DOHH2 (cell line): Measurements from ENCODE around the gene PLXNA2.

ENCODE experiments used
- H3F3A ChIP-seq: fragments of 200-600 bp; sonication (generic), shearing (Covaris generic); 2 replicates; pipeline ENCODE4 v1.6.0; 2016; ENCODE audit warnings: antibody characterized with exemption, mild to moderate bottlenecking; ENCODE audit not compliant: control insufficient read depth, insufficient read depth
- H3K27ac ChIP-seq: fragments of 200-600 bp; sonication (generic); 2 replicates; pipeline ENCODE4 v1.5.1; 2014; ENCODE audit warnings: low read depth, mild to moderate bottlenecking, low read length, moderate library complexity
- H3K27me3 ChIP-seq: fragments of 200-600 bp; sonication (generic); 2 replicates; pipeline ENCODE4 v1.6.1; 2014; ENCODE audit warnings: mild to moderate bottlenecking, low read length, mixed read lengths; ENCODE audit not compliant: control insufficient read depth
- H3K36me3 ChIP-seq: fragments of 200-600 bp; sonication (generic); 2 replicates; pipeline ENCODE4 v1.6.1; 2014; ENCODE audit warnings: mild to moderate bottlenecking, low read length, moderate library complexity, mixed read lengths; ENCODE audit not compliant: control insufficient read depth
- H3K4me1 ChIP-seq: fragments of 200-600 bp; sonication (generic); 2 replicates; pipeline ENCODE4 v1.6.1; 2014; ENCODE audit warnings: mild to moderate bottlenecking, low read length, mixed read lengths; ENCODE audit not compliant: control insufficient read depth
- H3K4me2 ChIP-seq: fragments of 200-600 bp; sonication (generic); 2 replicates; pipeline ENCODE4 v1.6.0; 2014; ENCODE audit warnings: mild to moderate bottlenecking, low read length, moderate library complexity
- H3K4me3 ChIP-seq: fragments of 200-600 bp; sonication (generic); 2 replicates; pipeline ENCODE4 v1.5.1; 2014; ENCODE audit warnings: mild to moderate bottlenecking, low read length, mixed read lengths
- H3K79me2 ChIP-seq: fragments of 200-600 bp; sonication (generic); 2 replicates; pipeline ENCODE4 v1.6.1; 2014; ENCODE audit warnings: mild to moderate bottlenecking, low read length, mixed read lengths; ENCODE audit not compliant: control insufficient read depth
- H3K9me2 ChIP-seq: fragments of 200-600 bp; sonication (generic); replicated peaks from 2 replicates; pipeline ENCODE4 v1.6.1; 2014; ENCODE audit warnings: mild to moderate bottlenecking, low read length, mixed read lengths; ENCODE audit not compliant: control insufficient read depth
- H3K9me3 ChIP-seq: fragments of 200-600 bp; sonication (generic); 2 replicates; pipeline ENCODE4 v1.6.1; 2014; ENCODE audit warnings: antibody characterized with exemption, low read length, mixed read lengths; ENCODE audit not compliant: control insufficient read depth, insufficient read depth
- H4K20me1 ChIP-seq: fragments of 200-600 bp; sonication (generic); 2 replicates; pipeline ENCODE4 v1.6.0; 2014; ENCODE audit warnings: low read depth, mild to moderate bottlenecking, antibody characterized with exemption, low read length, moderate library complexity; ENCODE audit not compliant: control insufficient read depth, insufficient read depth
- CTCF ChIP-seq: fragments of 200-600 bp; sonication (generic); IDR thresholded peaks from one replicate; pipeline ENCODE4 v1.5.1; 2014; ENCODE audit warnings: antibody characterized with exemption, mild to moderate bottlenecking, low read depth, low read length; ENCODE audit not compliant: poor library complexity, severe bottlenecking
- EZH2phosphoT487 ChIP-seq: fragments of 200-600 bp; sonication (generic); IDR thresholded peaks from 2 replicates; pipeline ENCODE4 v1.6.1; 2017; ENCODE audit warnings: borderline replicate concordance, mild to moderate bottlenecking, antibody characterized with exemption, low read length, moderate library complexity, mixed read lengths

PLXNA2 gene

GRCh38 chr1:208093046-208093445, 151.1 kb downstream of the PLXNA2 start:
- no peaks in the 10 kb centered on the region for H3K27me3 ChIP-seq
- no peaks in the 10 kb centered on the region for H4K20me1 ChIP-seq
- H3K9me2 ChIP-seq = no peaks in the 10 kb centered on the region
- H3K4me3 ChIP-seq = no peak overlapping the region
- no peak overlapping the region for H3K4me2 ChIP-seq
- no peak overlapping the region for H3K27ac ChIP-seq
- H3K9me3 ChIP-seq = no peaks in the 10 kb centered on the region
- H3F3A ChIP-seq = no peaks in the 10 kb centered on the region
- TF ChIP-seq CTCF (no peak), EZH2phosphoT487 (no peak)
- H3K36me3 ChIP-seq = no peaks in the 10 kb centered on the region
- H3K4me1 ChIP-seq = no peaks in the 10 kb centered on the region
- no peaks in the 10 kb centered on the region for H3K79me2 ChIP-seq

GRCh38 chr1:208090388-208091301, 153.5 kb downstream of the PLXNA2 start:
- Histone ChIP-seq H3K4me3 (no peak overlapping the region), H4K20me1 (no peaks in the 10 kb centered on the region), H3K79me2 (no peaks in the 10 kb centered on the region), H3K9me3 (no peaks in the 10 kb centered on the region), H3K27ac (no peak overlapping the region), H3F3A (no peaks in the 10 kb centered on the region), H3K9me2 (no peaks in the 10 kb centered on the region), H3K27me3 (no peaks in the 10 kb centered on the region; the same call in 1 of the 2 replicates), H3K36me3 (no peaks in the 10 kb centered on the region), H3K4me1 (no peaks in the 10 kb centered on the region), H3K4me2 (no peak overlapping the region)
- TF ChIP-seq EZH2phosphoT487 = no peak
- no peak for TF ChIP-seq CTCF

GRCh38 chr1:208089761-208090370, 154.3 kb downstream of the PLXNA2 start:
- Histone ChIP-seq H4K20me1 (no peaks in the 10 kb centered on the region), H3K9me3 (no peaks in the 10 kb centered on the region), H3K36me3 (no peaks in the 10 kb centered on the region), H3F3A (no peaks in the 10 kb centered on the region), H3K4me1 (no peaks in the 10 kb centered on the region), H3K9me2 (no peaks in the 10 kb centered on the region), H3K27ac (no peak overlapping the region), H3K27me3 (no peaks in the 10 kb centered on the region; the same call in 1 of the 2 replicates), H3K4me3 (no peak overlapping the region), H3K4me2 (no peak overlapping the region), H3K79me2 (no peaks in the 10 kb centered on the region)
- TF ChIP-seq CTCF (no peak), EZH2phosphoT487 (no peak)
